Ovary (tissue), 9 donors: Measurements from ENCODE around the gene SIGLEC5. TPM values are rescaled to one million over a fixed set of nuclear protein-coding genes. Genes with fewer than 3 reads are reported as not detected.

Source experiments
- DNase-seq, 5 donors: peaks; one replicate each; pipeline ENCODE4 v3.0.0-alpha.2; 2019 to 2020
- H3K27ac ChIP-seq, 2 donors: fragments of 200-600 bp; one replicate each; pipeline versions ENCODE4 v1.5.1 to v1.8.0; 2019 to 2022
- H3K27me3 ChIP-seq: fragments of 200-600 bp; one replicate; pipeline ENCODE4 v1.8.0; 2022
- H3K36me3 ChIP-seq: fragments of 200-600 bp; sonication (generic); one replicate; pipeline ENCODE4 v1.5.1; 2019
- H3K4me1 ChIP-seq: one replicate; pipeline ENCODE4 v1.8.1; 2013; ENCODE audit warnings: mild to moderate bottlenecking, moderate library complexity; ENCODE audit not compliant: insufficient read depth
- H3K4me3 ChIP-seq: fragments of 200-600 bp; sonication (generic); one replicate; pipeline ENCODE4 v1.5.1; 2017
- H3K9me3 ChIP-seq, 2 donors: fragments of 200-600 bp in 1 of 2; sonication (generic) in 1 of 2; one replicate each; pipeline versions ENCODE4 v1.5.1 to v1.8.1; 2013 to 2019; ENCODE audit warnings: mild to moderate bottlenecking in 1 of 2, moderate library complexity in 1 of 2
- EP300 ChIP-seq: sonication (generic); formaldehyde crosslinking; IDR thresholded peaks from one replicate; pipeline ENCODE4 v1.6.1; 2017; ENCODE audit warnings: antibody characterized with exemption
- POLR2A ChIP-seq: fragments of 450-650 bp; IDR thresholded peaks from one replicate; pipeline ENCODE4 v1.6.1; 2017; ENCODE audit warnings: antibody characterized with exemption, mild to moderate bottlenecking, moderate library complexity
- WGBS, 3 donors: extraction: QIAGEN DNeasy Blood & Tissue Kit in 1 of 3; methylation state at CpG; one replicate each; pipeline versions ENCODE4 v1.1.5 to v1.1.7; 2013 to 2017; 5-methylcytosine and 5-hydroxymethylcytosine counted together
- intact Hi-C, 4 donors: fragments of 100-400 bp; cut with DNase I; formaldehyde crosslinking; loops; one replicate each; pipeline versions ENCODE4 v1.11.0 to v1.15.1; 2022 to 2023
- polyA plus RNA-seq, 2 donors: library from polyadenylated mRNA; stranded (reverse); fragments of 200-250 nt in 1 of 2; fragments of 350-450 nt in 1 of 2; fragmentation: Illumina TruSeq in 1 of 2; extraction: RNeasy Lipid Tissue Mini Kit (QIAGEN cat#74804) in 1 of 2; gene quantifications; one replicate each; pipeline ENCODE4 v1.2.3, GENCODE V29; 2013 to 2014
- total RNA-seq, 7 donors: library from RNA; depleted of rRNA in 2 of 7; stranded (reverse); fragments of >200 nt in 2 of 7; fragmentation: NEBNext Ultra II Directional in 3 of 7; extraction: Animal tissue kit (Norgen Biotek cat#: 25700) in 3 of 7; gene quantifications; one replicate each; pipeline versions ENCODE4 v1.1.0 to v1.2.4, GENCODE V29; 2016 to 2023
- TF ChIP-seq, protein P1 (sequence below), 3 donors: fragments of 450-650 bp in 2 of 3; fragments of 200-600 bp in 1 of 3; IDR thresholded peaks; one replicate each; pipeline versions ENCODE4 v1.5.1 to v1.8.0; 2016 to 2022; ENCODE audit warnings: antibody characterized with exemption in 3 of 3, mild to moderate bottlenecking in 1 of 3
- donor health status: DM: no; HTN: no; CAD: no; lungs with moderate emphysema.
- donor health status: DM: no; HTN: no; CAD: no.
- donor health status: Bipolar disorder and iron deficiency.
- donor health status: DM: yes; HTN: yes; CAD: no.
- donor health status: DM: no; HTN: no; CAD: no.
- donor health status: DM: yes; HTN: yes; CAD: no.

The SIGLEC5 gene
- total and polyA plus RNA-seq, 9 donors: 0.13 to 0.69 (median 0.45) TPM; not detected in 4

DNA sequence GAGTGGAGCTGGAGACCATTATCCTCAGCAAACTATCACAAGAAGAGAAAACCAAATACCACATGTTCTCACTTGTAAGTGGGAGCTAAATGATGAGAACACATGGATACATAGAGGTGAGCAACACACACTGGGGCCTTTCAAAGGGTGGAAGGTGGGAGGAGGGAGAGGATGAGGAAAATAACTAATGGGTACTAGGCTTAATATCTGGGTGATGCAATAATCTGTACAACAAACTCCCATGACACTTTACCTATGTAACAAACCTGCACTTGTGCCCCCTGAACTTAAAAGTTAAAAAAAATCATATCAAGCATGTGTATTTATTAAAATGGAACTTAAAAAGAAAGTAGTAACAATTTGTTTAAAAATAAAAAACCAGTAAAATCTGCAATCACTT is 11.4 kb upstream of the SIGLEC5 start:
- H3K4me1 ChIP-seq: no peaks in the 10 kb centered on the region
- DNase-seq: no peak
- intact Hi-C loops: no loop called here

DNA sequence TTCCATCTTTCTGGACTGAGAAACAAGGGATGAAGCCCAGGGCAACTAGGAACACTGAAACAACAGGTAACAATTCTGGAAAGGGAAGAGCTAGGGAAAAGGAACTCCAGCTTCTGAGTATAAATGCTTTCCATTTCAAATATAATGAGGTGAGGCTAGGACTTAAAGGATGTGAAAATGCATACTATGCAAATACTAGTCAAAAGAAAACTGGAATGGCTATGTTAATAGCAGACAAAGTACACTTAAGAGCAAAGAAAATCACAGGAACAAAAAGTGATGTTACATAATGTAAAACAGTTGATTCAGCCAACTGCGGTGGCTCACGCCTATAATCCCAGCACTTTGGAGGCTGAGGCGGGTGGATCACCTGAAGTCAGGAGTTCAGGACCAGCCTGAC is 10.2 kb upstream of the SIGLEC5 start:
- intact Hi-C loops: no loop called here
- Histone ChIP-seq H3K4me3 (no peak overlapping the region), H3K9me3 (peaks cover 0 to 4% of the 10 kb centered on the region in 2 donors), H3K4me1 (no peaks in the 10 kb centered on the region), H3K27me3 (no peaks in the 10 kb centered on the region), H3K27ac (no peak overlapping the region), H3K36me3 (no peaks in the 10 kb centered on the region)
- 85 to 89% methylated on average over 3 of the region's 3 CpGs; no CpG with 5 or more reads in 1 of the 3 donors for WGBS, 3 donors
- TF ChIP-seq EP300 (no peak), POLR2A (no peak)
- TF ChIP-seq, protein P1, sequence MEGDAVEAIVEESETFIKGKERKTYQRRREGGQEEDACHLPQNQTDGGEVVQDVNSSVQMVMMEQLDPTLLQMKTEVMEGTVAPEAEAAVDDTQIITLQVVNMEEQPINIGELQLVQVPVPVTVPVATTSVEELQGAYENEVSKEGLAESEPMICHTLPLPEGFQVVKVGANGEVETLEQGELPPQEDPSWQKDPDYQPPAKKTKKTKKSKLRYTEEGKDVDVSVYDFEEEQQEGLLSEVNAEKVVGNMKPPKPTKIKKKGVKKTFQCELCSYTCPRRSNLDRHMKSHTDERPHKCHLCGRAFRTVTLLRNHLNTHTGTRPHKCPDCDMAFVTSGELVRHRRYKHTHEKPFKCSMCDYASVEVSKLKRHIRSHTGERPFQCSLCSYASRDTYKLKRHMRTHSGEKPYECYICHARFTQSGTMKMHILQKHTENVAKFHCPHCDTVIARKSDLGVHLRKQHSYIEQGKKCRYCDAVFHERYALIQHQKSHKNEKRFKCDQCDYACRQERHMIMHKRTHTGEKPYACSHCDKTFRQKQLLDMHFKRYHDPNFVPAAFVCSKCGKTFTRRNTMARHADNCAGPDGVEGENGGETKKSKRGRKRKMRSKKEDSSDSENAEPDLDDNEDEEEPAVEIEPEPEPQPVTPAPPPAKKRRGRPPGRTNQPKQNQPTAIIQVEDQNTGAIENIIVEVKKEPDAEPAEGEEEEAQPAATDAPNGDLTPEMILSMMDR (IDR thresholded peaks at IDR 0.05): no peak
- DNase-seq: no peak

More for the DNA sequence above, 11.4 kb upstream of the SIGLEC5 start:
- Histone ChIP-seq H3K36me3 (no peaks in the 10 kb centered on the region), H3K4me3 (no peak overlapping the region), H3K27ac (no peak overlapping the region), H3K27me3 (no peaks in the 10 kb centered on the region), H3K9me3 (peaks cover 0 to 4% of the 10 kb centered on the region in 2 donors)
- TF ChIP-seq, protein P1 (IDR thresholded peaks at IDR 0.05): no peak
- TF ChIP-seq EP300 (no peak), POLR2A (no peak)

DNA sequence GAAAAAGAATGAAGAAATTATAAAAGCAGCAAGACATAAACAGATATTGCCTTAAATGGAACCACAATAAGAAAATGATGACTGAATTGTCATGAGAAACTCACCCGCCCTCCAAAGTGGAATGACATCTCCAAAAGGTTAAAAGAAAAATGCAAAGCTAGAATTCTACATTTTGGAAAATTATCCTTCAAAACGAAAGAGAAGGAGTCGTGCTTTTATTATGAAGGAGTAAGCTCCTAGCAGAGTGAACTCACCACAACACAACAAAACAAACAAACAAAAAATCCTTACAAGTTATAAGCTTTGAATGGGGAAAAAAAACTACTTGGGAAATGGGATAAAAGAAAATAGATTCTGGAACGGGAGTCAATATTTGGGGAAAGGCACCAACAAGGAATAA is 9.7 kb upstream of the SIGLEC5 start:
- Histone ChIP-seq H3K4me1 (no peaks in the 10 kb centered on the region), H3K27ac (no peak overlapping the region), H3K9me3 (peaks cover 0 to 4% of the 10 kb centered on the region in 2 donors), H3K27me3 (no peaks in the 10 kb centered on the region), H3K36me3 (no peaks in the 10 kb centered on the region), H3K4me3 (no peak overlapping the region)
- 58 to 75% methylated on average over 4 of the region's 4 CpGs; no CpG with 5 or more reads in 1 of the 3 donors for WGBS, 3 donors
- TF ChIP-seq, protein P1 (IDR thresholded peaks at IDR 0.05): no peak
- TF ChIP-seq EP300: no peak
- TF ChIP-seq POLR2A: no peak
- intact Hi-C loops: no loop called here
- no peak for DNase-seq

DNA sequence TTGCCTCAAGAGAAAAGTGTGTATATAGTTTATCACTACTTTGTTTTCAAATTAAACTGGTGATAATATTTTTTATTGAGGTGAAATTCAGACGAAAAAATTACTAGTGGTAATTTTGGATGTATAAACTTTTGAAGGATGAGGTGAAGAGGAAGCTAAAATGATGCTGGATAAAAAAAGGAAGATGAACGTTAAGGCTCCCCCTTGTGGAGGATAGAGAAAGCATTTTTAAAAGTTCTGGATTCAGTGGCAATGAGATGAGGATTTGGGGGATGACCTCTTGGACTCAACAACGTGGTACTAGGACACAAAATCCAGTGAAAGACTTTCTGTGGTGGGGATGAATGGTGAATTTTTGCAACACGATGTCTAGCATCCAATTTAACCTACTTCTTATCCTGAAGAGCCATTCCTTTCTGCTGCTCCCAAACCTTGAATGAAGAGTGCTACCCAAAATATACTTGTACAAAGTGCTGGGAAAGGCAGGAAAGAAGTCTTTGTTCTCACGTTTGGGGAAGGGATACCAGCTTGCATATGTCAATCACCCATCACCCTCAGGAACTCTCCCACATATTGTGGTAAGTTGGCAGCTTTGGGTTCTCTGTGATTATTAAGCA is 7.3 kb upstream of the SIGLEC5 start:
- H3K27me3 ChIP-seq: no peaks in the 10 kb centered on the region
- no peak overlapping the region for H3K4me3 ChIP-seq
- no peak for DNase-seq
- WGBS, 3 donors: 18 to 19% methylated on average over 5 of the region's 5 CpGs; no CpG with 5 or more reads in 1 of the 3 donors
- H3K36me3 ChIP-seq: no peaks in the 10 kb centered on the region
- H3K27ac ChIP-seq: no peak overlapping the region
- intact Hi-C loops: no loop called here
- no peak for TF ChIP-seq EP300
- TF ChIP-seq POLR2A: no peak
- TF ChIP-seq, protein P1 (IDR thresholded peaks at IDR 0.05): no peak
- H3K4me1 ChIP-seq: no peaks in the 10 kb centered on the region
- H3K9me3 ChIP-seq: peaks cover 0 to 4% of the 10 kb centered on the region in 2 donors
